ENCODE data around the gene B3GNT7.

B3GNT7 gene

GRCh38 chr2:231356466-231356844 is 39.1 kb upstream of the B3GNT7 start:
- Histone ChIP-seq H3K36me3 (ENCODE audit: control insufficient read depth in 1 of 2, insufficient read depth in 2 of 2, low read length in 2 of 2) (no peaks in the 10 kb centered on the region), H3K27ac (ENCODE audit: low read depth, low read length) (no peak overlapping the region), H3K4me1 (ENCODE audit: control insufficient read depth in 1 of 2, insufficient read depth in 2 of 2, low read length in 2 of 2) (no peaks in the 10 kb centered on the region), H3K9me3 (ENCODE audit: control insufficient read depth in 1 of 2, low read length in 2 of 2) (no peaks in the 10 kb centered on the region), H3K27me3 (ENCODE audit: control insufficient read depth in 1 of 2, insufficient read depth in 2 of 2, low read length in 2 of 2) (no peaks in the 10 kb centered on the region), H3K4me3 (ENCODE audit: low read depth in 1 of 2, low read length in 2 of 2) (no peak overlapping the region), H3K9ac (ENCODE audit: low read depth in 1 of 2, low read length in 2 of 2) (no peak overlapping the region)

- Histone ChIP-seq H3K9ac (ENCODE audit: low read depth in 1 of 2, low read length in 2 of 2) (no peak overlapping the region), H3K9me3 (ENCODE audit: control insufficient read depth in 1 of 2, low read length in 2 of 2) (no peaks in the 10 kb centered on the region), H3K36me3 (ENCODE audit: control insufficient read depth in 1 of 2, insufficient read depth in 2 of 2, low read length in 2 of 2) (no peaks in the 10 kb centered on the region), H3K4me3 (ENCODE audit: low read depth in 1 of 2, low read length in 2 of 2) (no peak overlapping the region), H3K27me3 (ENCODE audit: control insufficient read depth in 1 of 2, insufficient read depth in 2 of 2, low read length in 2 of 2) (no peaks in the 10 kb centered on the region), H3K4me1 (ENCODE audit: control insufficient read depth in 1 of 2, insufficient read depth in 2 of 2, low read length in 2 of 2) (no peaks in the 10 kb centered on the region), H3K27ac (ENCODE audit: low read depth, low read length) (no peak overlapping the region)
Measured at GRCh38 chr2:231357048-231357447, 38.5 kb upstream of the B3GNT7 start.

GRCh38 chr2:231357931-231358330 is 37.6 kb upstream of the B3GNT7 start:
- Histone ChIP-seq H3K27me3 (ENCODE audit: control insufficient read depth in 1 of 2, insufficient read depth in 2 of 2, low read length in 2 of 2) (no peaks in the 10 kb centered on the region), H3K9ac (ENCODE audit: low read depth in 1 of 2, low read length in 2 of 2) (no peak overlapping the region), H3K9me3 (ENCODE audit: control insufficient read depth in 1 of 2, low read length in 2 of 2) (no peaks in the 10 kb centered on the region), H3K4me3 (ENCODE audit: low read depth in 1 of 2, low read length in 2 of 2) (no peak overlapping the region), H3K27ac (ENCODE audit: low read depth, low read length) (no peak overlapping the region), H3K36me3 (ENCODE audit: control insufficient read depth in 1 of 2, insufficient read depth in 2 of 2, low read length in 2 of 2) (no peaks in the 10 kb centered on the region), H3K4me1 (ENCODE audit: control insufficient read depth in 1 of 2, insufficient read depth in 2 of 2, low read length in 2 of 2) (peaks cover 0 to 4% of the 10 kb centered on the region in 2 donors)

GRCh38 chr2:231359441-231359840 is 36.1 kb upstream of the B3GNT7 start:
- no peak overlapping the region for H3K27ac ChIP-seq (ENCODE audit: low read depth, low read length)
- no peak overlapping the region for H3K9ac ChIP-seq (ENCODE audit: low read depth in 1 of 2, low read length in 2 of 2)
- no peaks in the 10 kb centered on the region for H3K27me3 ChIP-seq (ENCODE audit: control insufficient read depth in 1 of 2, insufficient read depth in 2 of 2, low read length in 2 of 2)
- no peak overlapping the region for H3K4me3 ChIP-seq (ENCODE audit: low read depth in 1 of 2, low read length in 2 of 2)
- H3K9me3 ChIP-seq (ENCODE audit: control insufficient read depth in 1 of 2, low read length in 2 of 2): no peaks in the 10 kb centered on the region
- H3K36me3 ChIP-seq (ENCODE audit: control insufficient read depth in 1 of 2, insufficient read depth in 2 of 2, low read length in 2 of 2): no peaks in the 10 kb centered on the region
- H3K4me1 ChIP-seq (ENCODE audit: control insufficient read depth in 1 of 2, insufficient read depth in 2 of 2, low read length in 2 of 2): peaks cover 0 to 5% of the 10 kb centered on the region in 2 donors

GRCh38 chr2:231359948-231360347 is 35.6 kb upstream of the B3GNT7 start:
- Histone ChIP-seq H3K27ac (ENCODE audit: low read depth, low read length) (no peak overlapping the region), H3K4me1 (ENCODE audit: control insufficient read depth in 1 of 2, insufficient read depth in 2 of 2, low read length in 2 of 2) (peaks cover 3 to 7% of the 10 kb centered on the region in 2 donors), H3K27me3 (ENCODE audit: control insufficient read depth in 1 of 2, insufficient read depth in 2 of 2, low read length in 2 of 2) (no peaks in the 10 kb centered on the region), H3K9ac (ENCODE audit: low read depth in 1 of 2, low read length in 2 of 2) (no peak overlapping the region), H3K36me3 (ENCODE audit: control insufficient read depth in 1 of 2, insufficient read depth in 2 of 2, low read length in 2 of 2) (no peaks in the 10 kb centered on the region), H3K4me3 (ENCODE audit: low read depth in 1 of 2, low read length in 2 of 2) (no peak overlapping the region), H3K9me3 (ENCODE audit: control insufficient read depth in 1 of 2, low read length in 2 of 2) (no peaks in the 10 kb centered on the region)

GRCh38 chr2:231360401-231360800 is 35.1 kb upstream of the B3GNT7 start:
- H3K27ac ChIP-seq (ENCODE audit: low read depth, low read length): no peak overlapping the region
- H3K9ac ChIP-seq (ENCODE audit: low read depth in 1 of 2, low read length in 2 of 2): no peak overlapping the region
- H3K36me3 ChIP-seq (ENCODE audit: control insufficient read depth in 1 of 2, insufficient read depth in 2 of 2, low read length in 2 of 2): no peaks in the 10 kb centered on the region
- H3K4me3 ChIP-seq (ENCODE audit: low read depth in 1 of 2, low read length in 2 of 2): no peak overlapping the region
- H3K27me3 ChIP-seq (ENCODE audit: control insufficient read depth in 1 of 2, insufficient read depth in 2 of 2, low read length in 2 of 2): no peaks in the 10 kb centered on the region
- H3K9me3 ChIP-seq (ENCODE audit: control insufficient read depth in 1 of 2, low read length in 2 of 2): no peaks in the 10 kb centered on the region
- peaks cover 8 to 12% of the 10 kb centered on the region in 2 donors for H3K4me1 ChIP-seq (ENCODE audit: control insufficient read depth in 1 of 2, insufficient read depth in 2 of 2, low read length in 2 of 2)

GRCh38 chr2:231360881-231361371 is 34.6 kb upstream of the B3GNT7 start:
- Histone ChIP-seq H3K4me1 (ENCODE audit: control insufficient read depth in 1 of 2, insufficient read depth in 2 of 2, low read length in 2 of 2) (peaks cover 13 to 15% of the 10 kb centered on the region in 2 donors), H3K27me3 (ENCODE audit: control insufficient read depth in 1 of 2, insufficient read depth in 2 of 2, low read length in 2 of 2) (no peaks in the 10 kb centered on the region), H3K36me3 (ENCODE audit: control insufficient read depth in 1 of 2, insufficient read depth in 2 of 2, low read length in 2 of 2) (no peaks in the 10 kb centered on the region), H3K4me3 (ENCODE audit: low read depth in 1 of 2, low read length in 2 of 2) (no peak overlapping the region), H3K9ac (ENCODE audit: low read depth in 1 of 2, low read length in 2 of 2) (no peak overlapping the region), H3K27ac (ENCODE audit: low read depth, low read length) (no peak overlapping the region), H3K9me3 (ENCODE audit: control insufficient read depth in 1 of 2, low read length in 2 of 2) (no peaks in the 10 kb centered on the region)

GRCh38 chr2:231361701-231362554 is 33.6 kb upstream of the B3GNT7 start:
- Histone ChIP-seq H3K27ac (ENCODE audit: low read depth, low read length) (no peak overlapping the region), H3K4me1 (ENCODE audit: control insufficient read depth in 1 of 2, insufficient read depth in 2 of 2, low read length in 2 of 2) (peaks cover 14 to 15% of the 10 kb centered on the region in 2 donors), H3K27me3 (ENCODE audit: control insufficient read depth in 1 of 2, insufficient read depth in 2 of 2, low read length in 2 of 2) (no peaks in the 10 kb centered on the region), H3K9me3 (ENCODE audit: control insufficient read depth in 1 of 2, low read length in 2 of 2) (no peaks in the 10 kb centered on the region), H3K9ac (ENCODE audit: low read depth in 1 of 2, low read length in 2 of 2) (no peak overlapping the region), H3K4me3 (ENCODE audit: low read depth in 1 of 2, low read length in 2 of 2) (no peak overlapping the region), H3K36me3 (ENCODE audit: control insufficient read depth in 1 of 2, insufficient read depth in 2 of 2, low read length in 2 of 2) (no peaks in the 10 kb centered on the region)

GRCh38 chr2:231362555-231363184 is 32.8 kb upstream of the B3GNT7 start:
- Histone ChIP-seq H3K9ac (ENCODE audit: low read depth in 1 of 2, low read length in 2 of 2) (no peak overlapping the region), H3K27me3 (ENCODE audit: control insufficient read depth in 1 of 2, insufficient read depth in 2 of 2, low read length in 2 of 2) (no peaks in the 10 kb centered on the region), H3K36me3 (ENCODE audit: control insufficient read depth in 1 of 2, insufficient read depth in 2 of 2, low read length in 2 of 2) (no peaks in the 10 kb centered on the region), H3K27ac (ENCODE audit: low read depth, low read length) (no peak overlapping the region), H3K4me1 (ENCODE audit: control insufficient read depth in 1 of 2, insufficient read depth in 2 of 2, low read length in 2 of 2) (peaks cover 14 to 15% of the 10 kb centered on the region in 2 donors), H3K9me3 (ENCODE audit: control insufficient read depth in 1 of 2, low read length in 2 of 2) (no peaks in the 10 kb centered on the region), H3K4me3 (ENCODE audit: low read depth in 1 of 2, low read length in 2 of 2) (no peak overlapping the region)

GRCh38 chr2:231364061-231364460 is 31.4 kb upstream of the B3GNT7 start:
- H3K9ac ChIP-seq (ENCODE audit: low read depth in 1 of 2, low read length in 2 of 2): no peak overlapping the region
- no peaks in the 10 kb centered on the region for H3K27me3 ChIP-seq (ENCODE audit: control insufficient read depth in 1 of 2, insufficient read depth in 2 of 2, low read length in 2 of 2)
- no peak overlapping the region for H3K4me3 ChIP-seq (ENCODE audit: low read depth in 1 of 2, low read length in 2 of 2)
- no peak overlapping the region for H3K27ac ChIP-seq (ENCODE audit: low read depth, low read length)
- H3K4me1 ChIP-seq (ENCODE audit: control insufficient read depth in 1 of 2, insufficient read depth in 2 of 2, low read length in 2 of 2): peaks cover 14 to 15% of the 10 kb centered on the region in 2 donors
- H3K9me3 ChIP-seq (ENCODE audit: control insufficient read depth in 1 of 2, low read length in 2 of 2): no peaks in the 10 kb centered on the region
- no peaks in the 10 kb centered on the region for H3K36me3 ChIP-seq (ENCODE audit: control insufficient read depth in 1 of 2, insufficient read depth in 2 of 2, low read length in 2 of 2)

Measured in duodenal mucosa (tissue), 2 donors.